Colonic mucosa (tissue), 4 donors: Measurements from ENCODE around the gene PLPP2. TPM values are rescaled to one million over a fixed set of nuclear protein-coding genes. Genes with fewer than 3 reads are reported as not detected.
A peak's percentile ranks its signal among the peaks of the same experiment; 100 is the strongest.
"Not testable (repeated sequence)": the region's sequence is repeated elsewhere in the genome, so short reads cannot be mapped to it uniquely, and the experiment has no call there.

Experiments used
- DNase-seq: peaks from one replicate; pipeline ENCODE4 v3.0.0-alpha.2; 2020
- H3K27ac ChIP-seq: fragments of 200-600 bp; one replicate; pipeline ENCODE4 v1.8.0; 2021
- H3K27me3 ChIP-seq: fragments of 200-600 bp; one replicate; pipeline ENCODE4 v1.8.0; 2021
- H3K36me3 ChIP-seq: fragments of 200-600 bp; one replicate; pipeline ENCODE4 v1.8.0; 2021
- H3K4me1 ChIP-seq: fragments of 200-600 bp; one replicate; pipeline ENCODE4 v1.8.0; 2021; ENCODE audit warnings: mild to moderate bottlenecking
- H3K4me3 ChIP-seq: fragments of 200-600 bp; one replicate; pipeline ENCODE4 v1.8.0; 2021
- H3K9ac ChIP-seq, 2 donors: one replicate each; pipeline ENCODE4 v1.7.0; 2013; ENCODE audit warnings: control low read depth in 2 of 2, low read depth in 2 of 2, low read length in 2 of 2
- H3K9me3 ChIP-seq: fragments of 200-600 bp; one replicate; pipeline ENCODE4 v1.8.0; 2021
- intact Hi-C: fragments of 100-400 bp; cut with DNase I; formaldehyde crosslinking; loops from one replicate; pipeline ENCODE4 v1.14.1; 2022
- total RNA-seq, 2 donors: library from RNA; stranded (reverse); fragmentation: NEBNext Ultra II Directional in 1 of 2; extraction: Animal tissue kit (Norgen Biotek cat#: 25700) in 1 of 2; gene quantifications; one replicate each; pipeline ENCODE4 v1.2.1, GENCODE V29; 2021
- TF ChIP-seq, protein P1 (sequence below): fragments of 200-600 bp; IDR thresholded peaks from one replicate; pipeline ENCODE4 v1.8.0; 2022; ENCODE audit warnings: antibody characterized with exemption, mild to moderate bottlenecking
- donor health status: healthy.
- donor health status: DM: no; HTN: no; CAD: no.
- donor health status: DM: no; HTN: no; CAD: no.

Gene PLPP2
- total RNA-seq, 2 donors from 2014 or later = 83.4 to 88.6 TPM

DNA sequence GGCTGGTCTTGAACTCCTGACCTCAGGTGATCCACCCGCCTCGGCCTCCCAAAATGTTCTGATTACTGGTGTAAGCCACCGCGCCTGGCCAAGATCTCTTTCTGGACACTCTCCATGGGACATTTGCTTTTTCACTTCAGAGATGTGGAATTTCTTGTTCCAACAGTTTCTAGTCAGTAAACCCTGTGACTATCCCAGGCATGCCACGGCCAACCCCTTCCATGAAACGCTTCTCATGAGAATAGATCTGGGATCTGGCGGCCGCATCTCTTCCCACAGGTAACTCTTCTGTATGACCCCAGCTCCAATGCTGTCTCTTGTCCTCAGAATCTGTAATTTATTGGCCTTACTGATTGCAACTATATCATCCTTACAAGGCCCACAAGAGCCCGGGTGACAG is 16.2 kb downstream of the PLPP2 start:
- H3K4me3 ChIP-seq = no peak overlapping the region
- no peak for DNase-seq
- H3K27me3 ChIP-seq = no peaks in the 10 kb centered on the region
- H3K36me3 ChIP-seq = no peaks in the 10 kb centered on the region
- no peaks in the 10 kb centered on the region for H3K4me1 ChIP-seq
- no peak overlapping the region for H3K9ac ChIP-seq
- no peaks in the 10 kb centered on the region for H3K9me3 ChIP-seq
- TF ChIP-seq, protein P1, sequence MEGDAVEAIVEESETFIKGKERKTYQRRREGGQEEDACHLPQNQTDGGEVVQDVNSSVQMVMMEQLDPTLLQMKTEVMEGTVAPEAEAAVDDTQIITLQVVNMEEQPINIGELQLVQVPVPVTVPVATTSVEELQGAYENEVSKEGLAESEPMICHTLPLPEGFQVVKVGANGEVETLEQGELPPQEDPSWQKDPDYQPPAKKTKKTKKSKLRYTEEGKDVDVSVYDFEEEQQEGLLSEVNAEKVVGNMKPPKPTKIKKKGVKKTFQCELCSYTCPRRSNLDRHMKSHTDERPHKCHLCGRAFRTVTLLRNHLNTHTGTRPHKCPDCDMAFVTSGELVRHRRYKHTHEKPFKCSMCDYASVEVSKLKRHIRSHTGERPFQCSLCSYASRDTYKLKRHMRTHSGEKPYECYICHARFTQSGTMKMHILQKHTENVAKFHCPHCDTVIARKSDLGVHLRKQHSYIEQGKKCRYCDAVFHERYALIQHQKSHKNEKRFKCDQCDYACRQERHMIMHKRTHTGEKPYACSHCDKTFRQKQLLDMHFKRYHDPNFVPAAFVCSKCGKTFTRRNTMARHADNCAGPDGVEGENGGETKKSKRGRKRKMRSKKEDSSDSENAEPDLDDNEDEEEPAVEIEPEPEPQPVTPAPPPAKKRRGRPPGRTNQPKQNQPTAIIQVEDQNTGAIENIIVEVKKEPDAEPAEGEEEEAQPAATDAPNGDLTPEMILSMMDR = no peak
- no peak overlapping the region for H3K27ac ChIP-seq
- intact Hi-C loops = no loop called here

DNA sequence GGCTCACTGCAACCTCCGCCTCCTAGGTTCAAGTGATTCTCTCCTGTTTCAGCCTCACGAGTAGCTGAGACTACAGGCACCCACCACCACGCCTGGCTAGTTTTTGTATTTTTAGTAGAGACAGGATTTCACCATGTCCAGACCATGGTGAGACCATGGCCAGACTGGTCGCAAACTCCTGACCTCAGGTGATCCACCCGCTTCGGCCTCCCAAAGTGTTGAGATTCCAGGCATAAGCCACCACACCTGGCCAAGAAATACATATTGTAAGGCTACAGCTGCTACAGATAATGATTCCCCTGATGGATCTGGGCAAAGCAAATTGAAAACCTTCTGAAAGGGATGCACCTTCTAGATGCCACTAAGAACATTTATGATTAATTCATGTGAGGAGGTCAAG is 17.8 kb downstream of the PLPP2 start:
- TF ChIP-seq, protein P1 = no peak
- no peak overlapping the region for H3K9ac ChIP-seq
- H3K27me3 ChIP-seq = no peaks in the 10 kb centered on the region
- intact Hi-C loops = no loop called here
- no peak for DNase-seq
- H3K4me3 ChIP-seq = no peak overlapping the region
- no peaks in the 10 kb centered on the region for H3K9me3 ChIP-seq
- no peaks in the 10 kb centered on the region for H3K36me3 ChIP-seq
- no peak overlapping the region for H3K27ac ChIP-seq
- no peaks in the 10 kb centered on the region for H3K4me1 ChIP-seq

DNA sequence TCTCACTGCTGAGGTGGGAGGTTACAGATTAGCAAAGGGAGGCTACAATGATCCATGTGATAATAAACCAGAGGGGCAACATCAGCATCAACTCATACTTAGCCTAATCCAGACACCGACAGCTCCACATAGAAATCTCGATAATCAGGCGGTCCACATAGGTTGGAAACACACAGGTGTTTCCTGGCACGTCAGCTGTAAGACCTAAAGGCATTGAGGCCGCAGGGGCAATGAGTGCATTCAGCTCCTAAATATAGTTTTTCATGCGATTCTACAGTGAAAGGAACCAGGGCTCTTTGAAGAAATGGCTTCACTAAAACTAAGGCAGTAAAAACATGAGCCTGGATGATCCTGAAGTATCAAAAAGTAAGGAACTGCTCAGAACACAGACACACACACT is 19.3 kb downstream of the PLPP2 start:
- intact Hi-C loops = no loop called here
- Histone ChIP-seq H3K27ac (no peak overlapping the region), H3K4me3 (no peak overlapping the region), H3K9me3 (no peaks in the 10 kb centered on the region), H3K4me1 (no peaks in the 10 kb centered on the region), H3K36me3 (no peaks in the 10 kb centered on the region), H3K27me3 (no peaks in the 10 kb centered on the region), H3K9ac (peak overlapping the region in 1 of 2 donors; percentile 24)
- no peak for DNase-seq
- TF ChIP-seq, protein P1 = no peak

DNA sequence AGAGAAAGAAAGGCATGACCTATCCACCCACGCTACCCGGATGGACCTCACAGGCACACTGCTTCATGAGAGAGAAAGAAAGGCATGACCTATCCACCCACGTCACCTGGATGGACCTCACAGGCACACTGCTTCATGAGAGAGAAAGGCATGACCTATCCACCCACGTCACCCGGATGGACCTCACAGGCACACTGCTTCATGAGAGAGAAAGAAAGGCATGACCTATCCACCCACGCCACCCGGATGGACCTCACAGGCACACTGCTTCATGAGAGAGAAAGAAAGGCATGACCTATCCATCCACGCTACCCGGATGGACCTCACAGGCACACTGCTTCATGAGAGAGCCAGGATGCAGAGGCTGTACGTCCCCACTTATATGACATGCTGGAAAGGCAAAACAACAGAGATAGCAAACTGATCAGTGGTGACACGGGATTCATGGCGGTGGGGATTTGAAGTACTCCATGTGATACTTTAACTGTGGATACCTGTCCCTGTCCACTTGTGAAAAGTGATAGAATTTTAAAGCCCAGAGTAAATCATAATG is 20.4 kb downstream of the PLPP2 start:
- H3K4me3 ChIP-seq, H3K4me1 ChIP-seq, H3K36me3 ChIP-seq, H3K9me3 ChIP-seq, intact Hi-C loops, H3K9ac ChIP-seq, H3K27ac ChIP-seq, H3K27me3 ChIP-seq, DNase-seq: not testable (repeated sequence)

DNA sequence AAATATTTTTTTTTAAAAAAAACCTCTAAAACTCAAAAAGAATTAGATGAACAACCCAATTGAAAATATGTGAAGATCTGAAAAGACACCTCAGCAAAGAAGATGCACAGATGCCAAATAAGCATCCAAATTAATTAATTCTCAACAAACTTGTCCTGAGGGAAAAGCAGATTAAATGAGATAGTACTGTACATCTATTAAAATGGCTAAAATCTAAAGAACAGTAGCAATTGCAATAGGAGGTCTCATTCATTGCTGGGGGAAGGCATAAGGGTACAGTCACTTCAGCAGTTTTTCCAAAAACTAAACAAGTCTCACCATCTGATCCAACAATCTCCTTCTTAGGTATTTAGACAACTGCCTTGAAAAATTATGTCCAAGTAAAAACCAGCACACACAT is 22.0 kb downstream of the PLPP2 start:
- DNase-seq = no peak
- intact Hi-C loops = no loop called here
- Histone ChIP-seq H3K27ac (no peak overlapping the region), H3K9me3 (no peaks in the 10 kb centered on the region), H3K36me3 (no peaks in the 10 kb centered on the region), H3K9ac (no peak overlapping the region), H3K4me3 (no peak overlapping the region), H3K27me3 (no peaks in the 10 kb centered on the region), H3K4me1 (no peaks in the 10 kb centered on the region)
- TF ChIP-seq, protein P1 = no peak

DNA sequence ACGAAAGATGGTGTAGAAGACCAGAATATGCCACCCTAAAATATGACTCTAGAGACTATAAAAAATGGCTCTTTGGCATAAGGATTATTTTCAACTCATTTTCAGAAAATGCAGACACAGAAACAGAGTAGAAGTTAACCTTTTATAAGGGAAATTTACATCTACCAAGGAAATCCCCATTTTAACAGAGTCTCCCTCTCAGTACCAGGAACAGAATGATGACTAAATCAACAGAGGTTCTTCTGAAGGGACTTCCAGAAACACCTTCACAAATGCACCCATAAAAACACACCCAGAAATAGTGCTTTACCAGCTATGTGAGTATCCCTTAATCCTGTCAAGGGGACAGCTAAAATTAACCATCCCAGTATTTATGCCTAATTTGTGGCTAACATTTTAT is 29.1 kb downstream of the PLPP2 start:
- TF ChIP-seq, protein P1 = no peak

DNA sequence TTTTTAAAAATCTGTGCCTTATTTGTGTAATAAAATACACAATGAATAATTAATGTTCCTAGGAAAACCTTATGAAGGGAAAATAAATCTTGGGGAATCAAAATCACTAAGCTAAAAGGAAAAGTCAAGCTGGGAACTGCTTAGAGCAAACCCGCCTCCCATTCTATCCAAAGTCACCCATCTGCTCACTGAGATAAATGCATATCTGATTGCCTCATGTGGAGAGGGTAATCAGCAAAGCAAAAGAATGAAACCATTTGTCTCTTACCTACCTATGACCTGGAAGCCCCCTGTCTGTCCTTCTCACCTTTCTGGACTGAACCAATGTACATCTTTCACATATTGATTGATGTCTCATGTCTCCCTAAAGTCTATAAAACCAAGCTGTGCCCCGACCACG is 34.4 kb downstream of the PLPP2 start:
- H3K27me3 ChIP-seq, H3K9ac ChIP-seq, H3K4me3 ChIP-seq, intact Hi-C loops, DNase-seq, H3K4me1 ChIP-seq, H3K36me3 ChIP-seq, H3K27ac ChIP-seq, H3K9me3 ChIP-seq: not testable (repeated sequence)

More for the DNA sequence above, 29.1 kb downstream of the PLPP2 start:
- Histone ChIP-seq H3K36me3 (no peaks in the 10 kb centered on the region), H3K27me3 (no peaks in the 10 kb centered on the region), H3K4me1 (no peaks in the 10 kb centered on the region), H3K27ac (no peak overlapping the region), H3K9ac (no peak overlapping the region), H3K4me3 (no peak overlapping the region), H3K9me3 (no peaks in the 10 kb centered on the region)
- DNase-seq = no peak
- intact Hi-C loops = no loop called here

DNA sequence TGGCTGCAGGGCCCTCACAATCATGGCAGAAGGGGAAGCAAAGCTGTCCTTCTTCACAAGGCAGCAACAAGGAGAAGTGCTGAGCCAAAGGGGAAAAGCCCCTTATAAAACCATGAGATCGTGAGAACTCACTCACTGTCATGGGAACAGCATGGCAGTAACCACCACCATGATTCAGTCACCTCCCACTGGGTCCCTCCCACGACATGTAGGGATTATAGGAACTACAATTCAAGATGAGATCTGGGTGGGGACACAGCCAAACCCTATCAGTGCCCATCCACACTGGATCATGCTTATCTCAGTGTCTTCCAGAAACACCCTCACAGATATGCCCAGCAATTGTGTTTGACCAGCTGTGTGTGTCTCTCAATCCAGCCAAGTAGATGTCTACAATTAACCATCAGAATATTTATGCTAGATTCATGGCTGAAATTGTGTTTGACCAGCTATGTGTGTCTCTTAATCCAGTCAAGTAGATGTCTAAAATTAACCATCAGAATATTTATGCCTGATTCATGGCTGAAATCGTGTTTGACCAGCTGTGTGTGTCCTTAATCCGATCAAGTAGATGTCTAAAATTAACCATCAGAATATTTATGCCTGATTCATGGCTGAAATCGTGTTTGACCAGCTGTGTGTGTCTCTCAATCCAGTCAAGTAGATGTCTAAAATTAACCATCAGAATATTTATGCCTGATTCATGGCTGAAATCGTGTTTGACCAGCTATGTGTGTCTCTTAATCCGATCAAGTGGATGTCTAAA is 38.6 kb downstream of the PLPP2 start:
- intact Hi-C loops = not testable (repeated sequence)

More for the DNA sequence above, 38.6 kb downstream of the PLPP2 start:
- not testable (repeated sequence) for H3K27me3 ChIP-seq, DNase-seq, H3K27ac ChIP-seq, H3K4me1 ChIP-seq, H3K4me3 ChIP-seq, H3K9me3 ChIP-seq, H3K9ac ChIP-seq, H3K36me3 ChIP-seq
